Effector CD8-positive, alpha-beta T cell (primary cell): Measurements from ENCODE around the gene AP3B2.
A peak's percentile ranks its signal among the peaks of the same experiment; 100 is the strongest.

ENCODE experiments used
- DNase-seq: peaks from one replicate; lab custom pipeline; 2025; lab: John Stamatoyannopoulos, UW

AP3B2 gene

GRCh38 chr15:82692171-82692570 is 17.5 kb downstream of the AP3B2 start:
- no peak for DNase-seq

- no peak for DNase-seq
These were observed 20.5 kb downstream of the AP3B2 start for GRCh38 chr15:82689147-82689546.

- no peak for DNase-seq
These were observed 21.0 kb downstream of the AP3B2 start for GRCh38 chr15:82688691-82689090.

GRCh38 chr15:82681371-82681770 is 28.3 kb downstream of the AP3B2 start:
- DNase-seq: no peak

GRCh38 chr15:82680200-82681102 is 29.2 kb downstream of the AP3B2 start:
- peak; percentile 66 for DNase-seq

- no peak for DNase-seq
These were observed 30.0 kb downstream of the AP3B2 start for GRCh38 chr15:82679626-82680199.

- no peak for DNase-seq
These were observed 31.9 kb downstream of the AP3B2 start for GRCh38 chr15:82677720-82678323.

GRCh38 chr15:82674873-82675272 is 34.8 kb downstream of the AP3B2 start:
- DNase-seq: no peak

- no peak for DNase-seq
These were observed 39.0 kb downstream of the AP3B2 start for GRCh38 chr15:82670699-82671098.

- DNase-seq: no peak
These were observed 43.1 kb downstream of the AP3B2 start for GRCh38 chr15:82666606-82667005.

- no peak for DNase-seq
These were observed 45.7 kb downstream of the AP3B2 start for GRCh38 chr15:82664021-82664420.

GRCh38 chr15:82663186-82663600 is 46.5 kb downstream of the AP3B2 start:
- peak; percentile 3 for DNase-seq

- no peak for DNase-seq
These were observed 47.0 kb downstream of the AP3B2 start for GRCh38 chr15:82662641-82663040.

GRCh38 chr15:82660378-82660777 is 49.3 kb downstream of the AP3B2 start:
- DNase-seq: no peak

GRCh38 chr15:82656641-82657266 is 52.9 kb downstream of the AP3B2 start:
- no peak for DNase-seq

- no peak for DNase-seq
These were observed 54.1 kb downstream of the AP3B2 start for GRCh38 chr15:82655606-82656005.

- DNase-seq: no peak
These were observed 56.0 kb downstream of the AP3B2 start for GRCh38 chr15:82653483-82654168.

- DNase-seq: no peak
These were observed 58.0 kb downstream of the AP3B2 start for GRCh38 chr15:82651708-82652107.

GRCh38 chr15:82650046-82650670 is 59.5 kb downstream of the AP3B2 start:
- no peak for DNase-seq

GRCh38 chr15:82649226-82649999 is 60.3 kb downstream of the AP3B2 start:
- no peak for DNase-seq
